ENCODE measurements around the gene FAHD2B.
A peak's percentile ranks its signal among the peaks of the same experiment; 100 is the strongest.
"Not testable (repeated sequence)": the region's sequence is repeated elsewhere in the genome, so short reads cannot be mapped to it uniquely, and the experiment has no call there.

The FAHD2B gene, protein sequence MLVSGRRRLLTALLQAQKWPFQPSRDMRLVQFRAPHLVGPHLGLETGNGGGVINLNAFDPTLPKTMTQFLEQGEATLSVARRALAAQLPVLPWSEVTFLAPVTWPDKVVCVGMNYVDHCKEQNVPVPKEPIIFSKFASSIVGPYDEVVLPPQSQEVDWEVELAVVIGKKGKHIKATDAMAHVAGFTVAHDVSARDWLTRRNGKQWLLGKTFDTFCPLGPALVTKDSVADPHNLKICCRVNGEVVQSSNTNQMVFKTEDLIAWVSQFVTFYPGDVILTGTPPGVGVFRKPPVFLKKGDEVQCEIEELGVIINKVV

DNA sequence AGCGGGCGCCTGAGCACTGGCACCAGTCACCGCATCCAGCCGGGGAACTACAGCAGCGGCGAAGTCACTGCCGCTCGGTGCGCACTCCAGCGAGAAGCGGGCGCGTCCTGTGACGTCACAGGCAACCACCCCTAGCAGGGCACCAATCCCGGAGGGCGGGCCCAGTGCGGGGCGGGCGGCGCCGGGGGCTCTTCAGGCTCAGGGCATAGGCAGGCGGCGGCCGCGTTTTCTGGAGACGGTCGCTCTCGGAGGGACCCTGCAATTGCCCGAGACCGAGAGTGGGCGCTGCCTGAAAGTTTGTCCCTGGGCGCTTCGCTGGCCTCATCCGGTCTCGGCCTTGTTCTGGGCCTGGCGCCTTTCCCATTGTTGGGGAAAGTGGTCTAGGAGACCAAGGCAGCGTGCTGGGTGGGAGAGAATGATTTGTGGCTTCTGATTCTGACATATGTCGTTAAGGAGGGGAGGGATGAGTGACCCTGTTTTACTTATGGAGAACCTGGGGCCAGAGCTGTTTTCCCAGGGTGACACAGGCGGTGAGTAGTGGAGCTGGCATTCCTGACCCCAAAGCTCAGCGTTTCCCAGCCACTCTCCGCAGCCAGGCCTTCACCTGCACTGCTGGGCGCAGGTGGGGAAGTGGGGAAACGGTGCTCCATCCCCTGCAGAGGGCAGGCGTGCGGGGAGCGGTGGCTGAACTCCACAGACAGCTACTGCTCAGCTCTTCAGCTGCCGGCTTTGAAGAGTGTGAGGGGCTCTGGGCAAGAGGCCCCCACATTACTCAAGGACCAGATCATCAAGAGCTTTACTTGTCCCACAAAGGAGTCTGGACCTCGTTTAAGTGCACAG lies at the start of gene FAHD2B:
TSS of gene FAHD2B (minus strand) at position 111 of the 840 bp plus-strand sequence. CDS start 3,176 bp downstream, outside the sequence.
- peak; percentile 69 for DNase-seq

DNA sequence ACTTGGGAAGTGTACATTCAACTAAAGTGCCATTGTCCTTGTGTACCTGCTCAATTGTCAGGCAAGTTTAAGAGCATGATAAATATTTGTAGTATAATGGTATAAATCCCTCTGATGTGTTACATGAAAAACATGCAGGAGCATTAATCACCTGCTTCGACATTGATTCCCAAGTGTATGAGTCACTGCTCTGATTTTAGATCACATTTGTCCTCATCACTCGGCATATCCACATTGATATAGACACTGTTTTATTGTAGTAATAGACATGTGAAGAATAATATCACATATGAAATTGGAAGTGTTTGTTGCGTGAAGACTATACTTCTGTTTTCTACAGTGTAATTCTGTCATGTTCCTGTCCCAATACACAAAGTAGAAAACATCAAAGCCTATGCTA lies 49.3 kb upstream of the FAHD2B start:
- not testable (repeated sequence) for DNase-seq

DNA sequence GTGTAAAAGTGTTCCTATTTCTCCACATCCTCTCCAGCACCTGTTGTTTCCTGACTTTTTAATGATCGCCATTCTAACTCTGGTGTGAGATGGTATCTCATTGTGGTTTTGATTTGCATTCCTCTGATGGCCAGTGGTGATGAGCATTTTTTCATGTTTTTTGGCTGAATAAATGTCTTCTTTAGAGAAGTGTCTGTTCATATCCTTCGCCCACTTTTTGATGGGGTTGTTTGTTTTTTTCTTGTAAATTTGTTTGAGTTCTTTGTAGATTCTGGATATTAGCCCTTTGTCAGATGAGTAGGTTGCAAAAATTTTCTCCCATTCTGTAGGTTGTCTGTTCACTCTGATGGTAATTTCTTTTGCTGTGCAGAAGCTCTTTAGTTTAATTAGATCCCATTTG lies 34.4 kb upstream of the FAHD2B start:
- DNase-seq: not testable (repeated sequence)

DNA sequence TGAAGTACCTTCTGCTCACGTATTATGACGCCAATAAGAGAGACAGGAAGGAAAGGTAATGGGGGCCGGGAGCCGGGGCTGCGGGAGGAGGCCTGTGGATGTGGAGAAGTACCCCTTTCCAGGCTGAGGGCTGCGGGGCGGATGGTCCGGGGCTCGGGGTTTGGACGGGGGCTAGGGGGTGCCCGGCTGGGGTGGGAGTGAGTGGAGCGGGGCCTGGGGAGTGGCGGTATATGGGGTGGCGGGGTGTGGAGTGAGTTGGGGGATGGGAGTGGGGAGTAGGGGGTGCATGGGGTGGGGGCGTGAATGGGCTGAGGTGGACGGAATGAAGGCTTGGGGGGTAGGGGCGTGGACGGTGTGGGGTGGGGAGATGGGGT lies 19.2 kb upstream of the FAHD2B start:
- DNase-seq: not testable (repeated sequence)

DNA sequence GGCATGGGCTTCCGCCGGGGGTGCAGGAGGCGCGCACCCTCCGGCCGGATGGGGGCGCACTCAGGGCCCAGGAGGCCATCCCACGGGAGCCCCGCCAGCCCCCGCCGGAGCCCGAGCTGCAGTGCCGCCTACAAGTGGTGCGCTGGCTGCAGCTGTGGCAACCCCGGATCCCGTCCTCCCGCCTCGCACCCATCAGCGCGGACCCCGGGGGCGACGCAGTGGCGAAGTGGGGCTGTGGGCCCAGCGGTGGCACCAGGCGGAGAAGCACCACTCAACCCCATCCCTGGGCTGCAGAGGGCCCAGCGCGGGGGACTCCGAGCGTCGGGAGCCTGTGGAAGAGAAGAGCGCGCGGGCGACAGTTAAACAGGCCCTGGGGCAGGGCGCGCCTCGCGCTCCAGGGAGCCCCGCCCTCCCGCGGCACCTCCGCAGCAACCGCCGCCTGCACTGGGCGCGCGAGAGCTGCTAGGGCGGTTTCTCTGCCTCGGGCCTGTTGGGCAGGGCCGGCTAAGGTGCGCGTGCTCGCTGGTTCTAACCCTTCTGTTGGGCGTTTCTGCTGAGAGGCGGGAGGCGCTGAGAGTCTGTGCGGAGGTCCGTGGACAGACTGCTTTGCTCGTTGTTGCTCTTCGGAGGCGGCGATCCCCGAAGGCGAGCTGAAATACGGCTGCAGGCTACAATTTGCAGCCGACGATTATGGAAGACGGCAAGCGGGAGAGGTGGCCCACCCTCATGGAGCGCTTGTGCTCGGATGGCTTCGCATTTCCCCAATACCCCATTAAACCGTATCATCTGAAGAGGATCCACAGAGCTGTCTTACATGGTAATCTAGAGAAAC lies 18.6 kb upstream of the FAHD2B start, which contains the start of gene ANKRD36:
TSS of gene ANKRD36 (plus strand) at position 104 of the 832 bp plus-strand sequence. CDS start at position 691, 587 bp downstream.
- DNase-seq: peak; percentile 84

DNA sequence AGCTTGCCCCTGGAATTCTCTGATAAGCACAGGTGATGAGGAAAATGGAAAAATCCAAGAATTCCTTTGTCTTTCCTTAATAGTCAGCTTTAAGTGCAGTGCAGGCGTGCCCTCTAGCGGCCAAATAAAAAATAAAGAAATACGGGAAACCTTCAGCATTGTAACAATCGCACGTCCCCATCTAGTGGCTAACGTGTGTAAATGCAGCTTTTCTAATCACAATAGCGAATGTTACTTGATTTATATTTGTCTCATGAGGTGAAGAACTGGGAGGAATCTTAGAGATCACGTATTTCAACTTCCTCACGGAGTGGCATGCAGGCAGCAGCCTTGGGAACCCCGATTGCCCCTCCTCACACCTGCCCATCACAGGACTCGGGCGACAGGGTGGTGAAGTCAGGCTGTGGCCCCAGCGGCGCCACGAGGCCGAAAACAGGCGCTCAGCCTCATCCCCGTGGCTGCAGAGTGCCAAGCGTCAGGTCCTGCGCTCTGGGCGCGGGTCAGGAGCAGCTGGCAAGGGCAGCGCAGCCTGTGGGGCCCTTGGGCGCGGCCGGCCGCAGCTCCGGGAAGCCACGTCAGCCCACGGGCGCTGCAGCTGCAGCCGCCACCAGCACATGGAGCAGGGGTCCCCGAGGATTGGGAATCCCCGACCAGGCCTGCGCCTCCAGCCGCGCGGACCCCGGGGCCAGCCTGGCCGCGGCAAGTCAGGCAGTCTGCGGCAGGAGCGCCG lies 17.8 kb upstream of the FAHD2B start:
- peak; percentile 47 for DNase-seq

DNA sequence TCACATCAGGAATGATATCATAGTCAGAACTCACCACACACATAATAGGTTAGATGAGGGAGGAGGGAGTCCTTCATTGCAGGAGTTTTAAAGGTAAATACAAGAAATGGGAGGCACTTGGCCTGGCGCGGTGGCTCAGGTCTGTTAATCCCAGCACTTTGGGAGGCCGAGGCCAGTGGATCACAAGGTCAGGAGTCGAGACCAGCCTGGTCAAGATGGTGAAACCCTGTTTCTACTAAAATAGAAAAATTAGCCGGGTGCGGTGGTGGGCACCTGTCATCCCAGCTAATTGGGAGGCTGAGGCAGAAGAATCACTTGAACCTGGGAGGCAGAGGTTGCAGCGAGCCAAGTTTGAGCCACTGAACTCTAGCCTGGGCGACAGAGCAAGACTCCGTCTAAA lies 16.6 kb upstream of the FAHD2B start:
- DNase-seq: not testable (repeated sequence)

DNA sequence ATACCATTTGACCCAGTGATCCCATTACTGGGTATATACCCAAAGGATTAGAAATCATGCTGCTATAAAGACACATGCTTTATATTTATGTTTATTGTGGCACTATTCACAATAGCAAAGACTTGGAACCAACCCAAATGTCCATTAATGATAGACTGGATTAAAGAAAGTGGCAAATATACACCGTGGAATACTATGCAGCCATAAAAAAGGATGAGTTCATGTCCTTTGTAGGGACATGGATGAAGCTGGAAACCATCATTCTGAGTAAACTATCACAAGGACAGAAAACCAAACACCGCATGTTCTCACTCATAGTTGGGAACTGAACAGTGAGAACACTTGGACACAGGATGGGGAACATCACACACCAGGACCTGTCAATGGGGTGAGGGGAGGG lies 12.2 kb upstream of the FAHD2B start:
- DNase-seq: not testable (repeated sequence)

DNA sequence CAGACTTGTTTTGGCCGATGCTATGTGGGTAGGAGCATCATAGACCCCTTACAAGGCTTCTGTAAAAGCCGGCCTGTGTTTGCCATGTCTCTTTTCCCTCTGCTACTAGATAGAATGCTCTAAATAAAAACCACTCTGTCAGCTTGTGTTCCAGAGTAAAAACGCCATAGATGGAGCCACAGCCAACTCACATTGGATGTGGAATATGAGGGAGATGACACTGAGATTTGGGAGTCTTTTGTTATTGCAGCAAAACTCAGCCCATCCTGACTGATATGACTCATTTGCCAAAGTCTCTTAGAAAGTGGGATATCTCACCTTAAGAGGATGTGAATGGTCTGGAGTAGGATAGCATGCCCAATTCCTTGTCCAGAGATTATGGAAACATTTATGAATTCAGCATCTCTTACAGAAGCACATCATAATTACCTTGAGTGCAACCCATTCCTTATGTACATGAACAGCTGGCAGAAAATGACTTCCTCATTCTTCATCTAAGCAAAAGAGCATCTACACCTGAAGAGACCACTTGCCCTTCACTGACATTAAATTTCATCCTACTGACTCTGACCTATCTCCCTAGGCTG lies 4.2 kb upstream of the FAHD2B start:
- DNase-seq: not testable (repeated sequence)

DNA sequence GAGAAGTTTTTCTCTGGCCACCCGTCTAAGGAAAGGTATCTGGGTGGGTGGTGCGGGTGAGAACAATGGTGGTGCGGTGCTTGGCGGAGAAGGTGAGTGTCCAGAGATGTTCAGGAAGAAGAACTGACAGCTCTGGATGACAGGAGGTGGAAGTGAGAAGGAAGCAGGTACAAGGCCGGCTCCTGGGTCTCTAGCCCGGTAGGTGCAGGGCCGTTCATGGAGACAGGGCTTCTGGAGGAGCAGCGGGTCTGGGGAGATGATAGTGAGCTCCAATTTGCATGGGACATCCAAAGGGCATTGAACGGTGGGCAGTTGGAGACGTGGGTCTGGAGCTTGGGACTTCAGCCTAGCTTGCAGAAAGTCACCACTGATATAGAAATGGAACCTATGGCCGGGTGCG lies 979 bp upstream of the FAHD2B start:
- no peak for DNase-seq

DNA sequence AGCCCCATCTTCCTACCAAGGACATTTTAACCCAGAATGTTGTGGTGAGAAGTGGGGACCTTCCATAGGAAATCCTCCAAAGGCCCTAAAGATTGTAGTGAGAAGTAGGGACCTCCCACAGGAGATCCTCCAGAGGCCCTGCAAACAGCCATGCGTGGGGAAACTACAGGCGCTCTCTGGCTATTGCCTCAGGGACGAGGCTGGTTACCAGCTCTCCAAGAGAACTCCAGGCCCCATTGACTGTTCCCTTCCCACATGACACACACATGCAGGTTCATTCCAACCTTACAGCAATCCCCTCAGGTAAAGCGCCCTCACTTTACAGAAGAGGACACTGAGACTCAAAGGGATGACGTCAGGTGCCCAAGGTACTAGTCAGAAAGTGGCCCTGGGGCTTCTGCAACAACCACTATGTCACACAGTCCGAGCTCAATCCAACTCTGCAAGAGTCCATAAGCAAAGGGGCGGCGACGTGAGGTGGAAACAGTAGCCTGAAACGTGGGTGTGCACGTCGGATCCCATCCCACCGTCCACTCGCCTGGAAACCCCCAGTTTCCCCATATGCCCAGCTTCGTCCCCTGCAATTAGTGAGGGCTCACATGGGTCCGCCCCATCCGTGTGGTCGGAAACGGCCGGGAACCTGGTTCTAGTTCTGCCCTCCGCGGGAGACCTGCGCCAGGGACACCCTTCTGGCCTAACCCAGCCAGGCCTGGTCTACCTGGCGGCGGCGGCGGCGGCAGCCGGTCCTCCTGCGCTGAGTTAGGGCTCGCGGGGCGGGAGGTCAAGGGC lies 505 bp downstream of the FAHD2B start:
- not testable (repeated sequence) for DNase-seq

DNA sequence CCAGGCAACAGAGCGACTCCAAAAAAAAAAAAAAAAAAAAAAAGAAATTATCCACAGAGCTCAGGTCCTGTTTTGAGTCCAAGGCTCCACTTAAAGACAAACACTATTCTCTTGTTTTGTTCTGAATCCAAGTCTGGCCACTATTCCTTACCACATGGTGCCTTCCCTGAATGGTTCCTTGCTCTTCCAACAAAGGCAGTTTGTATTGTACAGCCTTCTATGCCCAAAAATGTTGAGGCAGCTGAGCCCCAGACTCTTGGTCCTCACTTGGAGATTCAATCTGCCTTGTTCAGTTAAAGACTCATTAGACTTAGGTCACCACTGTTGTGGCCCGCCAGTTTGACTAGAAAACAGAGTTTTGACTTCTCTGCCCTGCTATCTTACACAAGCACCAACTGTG lies 1.7 kb downstream of the FAHD2B start:
- DNase-seq: not testable (repeated sequence)

DNA sequence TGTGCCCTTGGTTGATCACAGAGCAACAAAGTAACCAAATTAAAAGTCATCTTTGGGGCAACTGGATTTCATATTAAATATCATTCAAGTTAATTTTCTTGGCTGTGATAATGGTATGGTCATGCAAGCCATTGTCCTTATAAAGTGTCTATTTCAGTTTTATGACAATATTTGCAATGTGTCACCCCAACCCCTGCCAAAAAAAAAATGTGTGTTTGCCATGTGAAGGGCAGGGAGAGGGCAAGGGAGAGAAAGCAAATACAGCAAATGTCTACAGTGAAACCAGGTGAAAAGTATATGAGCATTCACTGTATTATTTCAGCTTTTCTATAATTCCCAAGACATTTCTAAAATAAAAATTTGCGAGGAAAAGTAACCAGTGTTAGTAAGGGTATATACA lies 6.0 kb downstream of the FAHD2B start:
- DNase-seq: not testable (repeated sequence)

DNA sequence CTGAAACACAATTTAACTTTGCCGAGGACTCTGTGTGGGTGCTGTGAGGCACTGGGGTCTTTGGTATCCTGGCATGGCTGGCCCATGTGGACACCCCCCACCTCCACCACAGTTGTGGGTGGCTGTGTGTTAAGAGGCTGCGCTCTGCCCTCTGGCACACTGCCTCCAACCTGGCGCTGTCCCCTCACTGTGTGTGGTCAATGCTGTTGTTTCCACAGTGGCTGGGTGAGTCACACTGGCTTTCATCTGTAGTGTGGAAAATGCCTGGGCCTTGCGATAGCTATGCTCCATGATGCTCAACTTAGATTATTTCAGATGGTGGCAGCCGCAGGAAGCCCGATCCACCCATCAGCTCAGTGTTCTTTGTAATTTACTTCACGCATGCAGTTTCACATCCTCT lies 9.6 kb downstream of the FAHD2B start:
- not testable (repeated sequence) for DNase-seq

DNA sequence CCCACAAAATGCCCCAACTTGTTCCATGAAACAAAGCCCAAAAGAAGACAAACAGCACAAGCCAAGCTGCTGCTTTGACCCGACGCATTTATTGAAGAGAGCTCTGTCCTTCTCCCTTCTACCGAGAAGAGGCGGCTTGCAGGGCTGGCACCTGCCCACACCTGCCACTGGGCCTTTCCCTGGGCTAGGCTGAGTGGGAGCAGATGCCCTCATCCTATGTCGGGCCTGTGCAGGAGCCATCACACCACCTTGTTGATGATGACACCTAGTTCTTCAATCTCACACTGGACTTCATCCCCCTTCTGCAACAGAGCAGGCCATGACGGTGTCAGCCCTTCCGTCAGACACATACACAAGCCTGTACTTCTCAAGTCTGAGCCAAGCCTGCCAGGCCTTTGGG lies 11.2 kb downstream of the FAHD2B start:
- DNase-seq: not testable (repeated sequence)

DNA sequence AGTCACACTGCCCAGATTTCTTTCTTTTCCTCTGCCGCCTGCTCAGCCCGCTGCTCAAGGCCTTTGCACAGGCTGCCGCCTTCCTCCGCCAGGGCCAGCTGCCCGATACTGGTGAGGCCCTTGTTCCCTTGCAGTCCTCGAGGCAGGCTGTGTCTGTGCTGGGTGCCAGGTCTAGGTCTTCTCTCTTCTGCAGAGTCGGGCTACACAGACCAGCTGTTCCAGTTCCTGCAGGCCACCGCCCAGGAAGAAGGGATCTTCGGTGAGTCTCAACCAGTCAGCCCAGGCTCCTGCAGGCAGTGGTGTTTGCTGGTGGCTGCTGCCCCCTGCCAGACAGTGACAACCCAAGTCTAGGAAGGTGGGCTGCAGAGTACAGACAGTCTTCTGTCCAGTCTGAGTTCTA lies 12.5 kb downstream of the FAHD2B start:
- DNase-seq: not testable (repeated sequence)

DNA sequence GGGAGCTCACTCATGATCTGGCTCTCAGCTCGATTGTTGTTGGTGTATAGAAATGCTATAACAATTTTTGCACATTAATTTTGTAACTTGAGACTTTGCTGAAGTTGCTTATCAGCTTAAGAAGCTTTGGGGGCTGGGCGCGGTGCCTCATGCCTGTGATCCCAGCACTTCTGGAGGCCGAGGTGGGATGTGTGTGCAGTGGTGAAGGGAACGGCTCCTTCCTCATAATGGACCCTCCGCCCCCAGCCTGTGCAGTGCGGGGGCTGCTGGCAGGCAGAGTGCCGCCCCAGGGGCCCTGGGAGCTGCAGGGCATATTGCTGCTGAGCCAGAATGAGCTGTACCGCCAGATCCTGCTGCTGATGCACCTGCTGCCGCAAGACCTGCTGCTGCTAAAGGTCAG lies 13.8 kb downstream of the FAHD2B start:
- DNase-seq: not testable (repeated sequence)

DNA sequence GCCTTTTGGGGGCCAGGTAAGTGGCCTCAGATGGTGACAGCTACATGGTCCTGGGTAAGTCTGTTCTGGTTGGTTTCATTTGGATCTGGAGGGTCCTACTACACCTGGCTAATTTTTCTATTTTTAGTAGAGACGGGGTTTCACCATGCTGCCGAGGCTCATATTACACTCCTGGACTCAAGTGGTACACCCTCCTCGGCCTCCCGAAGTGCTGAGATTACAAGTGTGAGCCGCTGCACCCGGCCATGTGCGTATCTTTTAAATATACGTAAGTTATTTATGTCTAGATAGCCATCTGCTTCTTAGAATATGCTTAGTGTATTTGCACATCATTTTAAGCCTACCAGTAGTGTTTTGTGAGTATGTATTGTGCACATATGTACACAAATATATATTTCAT lies 17.5 kb downstream of the FAHD2B start:
- DNase-seq: not testable (repeated sequence)

DNA sequence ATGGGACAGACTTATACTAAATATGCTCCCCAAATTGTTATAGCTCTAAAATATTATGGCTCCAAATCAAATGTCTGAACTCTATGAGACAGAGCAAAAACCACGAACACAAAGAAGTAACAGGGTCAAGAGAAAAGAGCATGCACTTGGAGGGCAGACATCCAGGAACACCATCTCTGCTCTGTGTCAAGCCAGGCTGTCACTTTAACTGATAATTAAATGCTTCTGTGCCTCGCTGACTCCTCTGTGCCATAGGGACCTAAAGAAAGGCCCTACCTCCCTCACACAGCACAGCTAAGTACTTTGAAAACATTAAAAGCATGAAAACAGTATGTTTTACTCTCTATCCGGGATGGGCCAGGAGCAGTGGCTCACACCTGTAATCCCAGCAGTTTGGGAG lies 23.8 kb downstream of the FAHD2B start:
- not testable (repeated sequence) for DNase-seq

DNA sequence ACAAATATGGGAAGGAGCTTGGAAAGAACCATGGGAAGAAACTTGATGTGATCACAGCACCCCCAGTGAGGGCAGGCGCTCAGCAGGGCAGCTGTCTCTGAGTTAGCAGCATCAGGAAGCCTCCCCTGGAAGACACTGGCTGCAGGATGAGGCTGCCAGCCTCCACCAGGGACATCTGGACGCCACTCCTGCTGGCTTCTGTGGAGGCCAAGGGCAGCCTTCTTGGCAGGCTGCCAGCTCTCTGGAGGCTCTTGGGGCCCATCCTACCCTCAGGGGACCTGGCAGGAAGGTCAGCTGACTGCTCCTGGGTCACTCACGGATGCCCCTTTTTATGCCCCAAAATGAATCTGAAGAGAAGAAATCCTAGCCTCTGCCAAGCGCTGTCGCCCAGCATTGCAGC lies 26.0 kb downstream of the FAHD2B start:
- DNase-seq: not testable (repeated sequence)

DNA sequence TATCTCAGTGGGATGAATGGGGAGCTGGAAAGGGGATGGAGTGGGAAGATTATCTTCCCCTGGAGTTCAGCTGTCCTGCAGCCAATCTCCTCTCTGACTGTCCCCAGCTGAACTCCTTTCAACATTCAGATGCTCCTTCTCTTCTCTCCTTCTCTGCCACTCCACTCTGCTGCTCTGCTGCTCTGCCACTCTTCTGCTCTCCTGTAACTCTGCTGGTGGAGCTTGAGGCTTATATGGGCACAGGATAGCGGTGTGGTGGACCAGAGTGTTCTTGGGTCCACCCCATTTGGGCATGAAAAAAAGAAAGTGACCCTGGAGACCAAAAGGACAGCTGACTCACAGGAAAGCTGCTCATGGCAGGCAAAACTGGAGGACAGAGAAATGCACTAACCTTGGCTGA lies 26.6 kb downstream of the FAHD2B start:
- no peak for DNase-seq
